ENCODE results near the gene TMBIM1. TPM values are rescaled to one million over a fixed set of nuclear protein-coding genes. Genes with fewer than 3 reads are reported as not detected.
A peak's percentile ranks its signal among the peaks of the same experiment; 100 is the strongest.

Gene TMBIM1
- total RNA-seq, 4 donors from 2014 or later, result 131 to 238 (median 197) TPM

DNA sequence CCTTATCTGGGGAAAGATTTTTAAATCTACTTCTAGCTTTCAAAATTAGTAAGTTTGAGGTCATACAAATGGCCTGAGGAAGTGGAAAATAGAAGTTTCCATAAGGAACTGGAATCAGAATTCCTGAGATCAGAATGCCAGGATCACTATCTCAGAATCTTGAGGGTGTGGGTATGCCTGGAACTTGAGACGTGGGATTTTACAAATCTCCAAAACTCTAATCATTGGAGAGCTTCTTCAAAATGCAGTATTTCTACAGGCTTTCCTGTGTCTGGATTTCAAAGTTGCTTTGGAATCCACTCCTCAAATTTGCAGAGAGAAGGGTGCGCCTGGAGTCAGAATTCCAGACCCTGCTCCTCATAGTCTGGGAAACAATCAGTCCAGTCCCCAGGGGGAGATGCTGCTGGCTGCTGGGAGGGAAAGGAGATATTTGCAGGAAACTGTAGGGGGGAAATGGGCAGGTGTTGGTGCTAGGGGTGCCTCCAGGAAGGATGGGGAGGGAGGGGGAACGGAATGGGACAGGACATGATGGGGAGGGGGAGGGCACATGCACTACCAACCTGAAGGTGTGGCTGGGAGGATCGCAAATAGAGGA, 33.4 kb upstream of the TMBIM1 start:
- H3K27ac ChIP-seq (replicated peaks in 1 of 4), result no peak overlapping the region

DNA sequence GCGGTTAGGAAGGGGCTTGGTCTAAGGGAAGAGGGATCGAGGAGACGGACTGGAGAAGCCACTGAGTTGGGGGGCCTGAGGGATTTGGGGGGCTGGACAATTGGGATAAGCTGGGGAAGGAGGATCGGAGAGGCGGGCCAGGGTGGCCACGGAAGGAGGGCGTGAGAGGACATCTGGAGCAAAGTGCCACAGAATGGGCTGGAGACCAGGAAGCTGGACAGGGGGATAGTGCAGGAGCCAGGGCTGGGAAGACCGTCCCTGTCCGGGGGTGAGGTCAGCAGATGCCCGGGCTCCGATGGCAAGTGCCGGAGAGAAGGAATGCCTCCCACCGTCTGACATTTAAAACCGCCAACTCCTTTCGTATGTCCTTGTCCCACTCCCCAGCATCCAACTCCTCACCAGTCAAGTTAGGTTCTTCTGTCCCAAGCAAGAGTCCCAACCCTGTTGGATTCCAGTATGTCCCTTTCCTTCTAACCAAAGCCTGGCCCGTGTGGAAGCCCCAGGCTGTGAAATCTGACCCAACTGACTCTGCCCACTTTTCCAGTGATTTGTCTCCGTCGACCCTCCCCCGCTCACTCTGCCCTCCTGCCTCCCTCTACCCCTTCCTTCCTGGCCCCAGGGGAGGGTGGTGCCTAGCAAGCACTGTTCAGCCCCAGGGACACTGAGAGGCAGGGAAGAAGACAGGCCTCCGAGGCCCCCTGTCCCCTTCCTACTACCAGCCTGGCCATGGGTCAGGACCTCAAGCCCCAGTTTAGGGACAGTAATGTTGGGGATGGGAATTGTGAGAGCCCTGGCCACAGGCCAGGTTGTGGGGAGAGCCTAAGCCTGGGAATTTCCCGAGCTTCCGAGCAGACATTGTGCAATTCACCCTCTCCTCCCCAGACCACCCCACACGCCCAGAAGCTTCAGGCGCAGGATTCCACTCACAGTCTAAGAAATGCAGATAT, 31.5 kb upstream of the TMBIM1 start:
- peak; percentile 91 for DNase-seq (ENCODE audit: extremely low spot score)
- peak overlapping the region; percentile 67 to 83 (median 76) for H3K27ac ChIP-seq (replicated peaks in 1 of 4)

More for the DNA sequence above, 33.4 kb upstream of the TMBIM1 start:
- Histone ChIP-seq H3K9me3 (no peaks in the 10 kb centered on the region), H3K4me3 (no peak overlapping the region), H3K27me3 (no peaks in the 10 kb centered on the region), H3K36me3 (no peaks in the 10 kb centered on the region), H3K4me1 (peaks cover 17 to 31% (median 26%) of the 10 kb centered on the region in 4 donors)
- no peak for TF ChIP-seq POLR2AphosphoS5 (IDR thresholded peaks at IDR 0.05)
- no peak for TF ChIP-seq EP300 (IDR thresholded peaks at IDR 0.05)
- no peak for TF ChIP-seq CTCF (IDR thresholded peaks at IDR 0.05)
- TF ChIP-seq POLR2A (IDR thresholded peaks at IDR 0.05; ENCODE audit: low read depth), result no peak
- intact Hi-C loops (cut with DNase I), result no loop called here
- no peak for DNase-seq (ENCODE audit: extremely low spot score)
- 80% methylated on average over 4 of the region's 4 CpGs for WGBS

DNA sequence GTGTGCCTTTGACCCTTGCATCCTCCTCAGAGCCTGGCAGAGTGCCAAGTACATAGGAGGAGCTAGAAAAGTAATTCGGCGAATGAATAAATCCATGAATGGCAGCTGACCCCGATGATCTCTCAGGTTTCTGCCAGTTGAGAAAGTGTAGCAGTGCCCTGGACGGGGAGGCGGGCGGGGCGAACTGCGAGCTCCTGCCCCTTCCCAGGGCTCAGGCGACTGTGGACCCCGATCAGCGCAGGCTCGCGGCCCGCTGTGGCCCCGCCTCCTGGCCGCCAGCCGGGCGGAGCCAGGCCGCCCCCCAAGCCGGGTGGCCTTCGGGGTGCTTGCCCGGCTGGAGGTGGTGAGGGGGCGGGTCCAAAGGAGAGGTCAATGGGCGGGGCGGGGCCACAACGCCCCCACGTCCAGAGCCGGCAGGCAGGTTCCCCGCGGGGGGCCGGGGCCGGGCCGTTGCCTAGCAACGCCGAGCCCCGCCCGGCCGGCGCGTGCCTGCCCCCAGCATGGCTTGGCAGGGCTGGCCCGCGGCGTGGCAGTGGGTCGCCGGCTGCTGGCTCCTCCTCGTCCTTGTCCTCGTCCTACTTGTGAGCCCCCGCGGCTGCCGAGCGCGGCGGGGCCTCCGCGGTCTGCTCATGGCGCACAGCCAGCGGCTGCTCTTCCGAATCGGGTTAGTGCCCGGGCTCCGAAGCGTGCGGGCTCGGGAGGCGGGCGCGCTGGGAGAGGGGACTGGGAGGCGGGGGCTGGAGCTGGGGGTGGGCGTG, 30.6 kb upstream of the TMBIM1 start:
- Histone ChIP-seq H3K27ac (replicated peaks in 1 of 4) (peak overlapping the region; percentile 67 to 83 (median 76)), H3K4me3 (peak overlapping the region; percentile 79 to 94 (median 82)), H3K36me3 (no peaks in the 10 kb centered on the region), H3K27me3 (no peaks in the 10 kb centered on the region), H3K4me1 (peaks cover 17 to 31% (median 26%) of the 10 kb centered on the region in 4 donors), H3K9me3 (no peaks in the 10 kb centered on the region)
- no peak for DNase-seq (ENCODE audit: extremely low spot score)
- TF ChIP-seq CTCF (IDR thresholded peaks at IDR 0.05) (no peak), POLR2AphosphoS5 (IDR thresholded peaks at IDR 0.05) (no peak), EP300 (IDR thresholded peaks at IDR 0.05) (no peak), POLR2A (IDR thresholded peaks at IDR 0.05; ENCODE audit: low read depth) (no peak)
- under 1% methylated on average over 24 of the region's 69 CpGs for WGBS
- intact Hi-C loops (cut with DNase I), result loop anchor here (5.0 kb wide), 1 partner anchor 39 kb away; no protein-coding TSS in a partner anchor

More for the DNA sequence above, 31.5 kb upstream of the TMBIM1 start:
- intact Hi-C loops (cut with DNase I), result loop anchor here (5.0 kb wide), 1 partner anchor 39 kb away; no protein-coding TSS in a partner anchor
- no peaks in the 10 kb centered on the region for H3K9me3 ChIP-seq
- H3K36me3 ChIP-seq, result no peaks in the 10 kb centered on the region
- no peaks in the 10 kb centered on the region for H3K27me3 ChIP-seq
- peaks cover 17 to 31% (median 26%) of the 10 kb centered on the region in 4 donors for H3K4me1 ChIP-seq
- 17% methylated on average over 20 of the region's 24 CpGs for WGBS
- H3K4me3 ChIP-seq, result peak overlapping the region; percentile 79 to 94 (median 82)
- TF ChIP-seq CTCF (IDR thresholded peaks at IDR 0.05), result no peak
- TF ChIP-seq POLR2AphosphoS5 (IDR thresholded peaks at IDR 0.05), result no peak
- TF ChIP-seq POLR2A (IDR thresholded peaks at IDR 0.05; ENCODE audit: low read depth), result no peak

DNA sequence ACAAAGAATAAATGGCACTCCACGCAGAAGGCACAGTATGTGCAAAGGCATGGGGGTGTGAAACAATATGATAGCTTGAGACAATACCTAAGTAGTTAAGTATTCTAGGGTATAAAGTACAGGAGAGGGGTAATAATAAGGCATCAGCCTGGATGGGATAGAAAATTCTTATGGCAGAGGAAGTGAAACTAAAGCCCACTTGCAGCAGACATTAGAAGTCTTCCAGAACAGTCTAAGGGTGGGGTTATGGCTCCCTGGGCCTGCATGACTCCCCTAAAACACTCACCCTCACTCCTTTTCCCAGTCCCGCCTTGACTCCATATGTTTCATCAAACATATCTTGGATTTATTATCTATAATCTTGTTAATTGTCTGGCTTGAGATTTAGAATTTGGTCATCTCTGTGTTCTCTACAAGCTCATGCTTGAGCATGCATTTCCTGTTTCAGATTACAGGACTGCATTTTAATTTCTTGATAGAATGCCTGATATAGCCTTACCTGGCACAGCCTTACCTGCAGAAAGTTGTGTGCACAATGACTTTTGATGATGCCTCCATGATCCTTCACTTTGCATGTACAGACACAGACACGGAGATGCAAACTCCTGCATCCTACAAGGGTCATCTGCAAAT, 28.5 kb upstream of the TMBIM1 start:
- TF ChIP-seq EP300 (IDR thresholded peaks at IDR 0.05), result no peak
- no peak for TF ChIP-seq POLR2AphosphoS5 (IDR thresholded peaks at IDR 0.05)
- no peak for TF ChIP-seq POLR2A (IDR thresholded peaks at IDR 0.05; ENCODE audit: low read depth)
- TF ChIP-seq CTCF (IDR thresholded peaks at IDR 0.05), result no peak
- 94% methylated on average over 3 of the region's 3 CpGs for WGBS
- no peaks in the 10 kb centered on the region for H3K36me3 ChIP-seq
- H3K27me3 ChIP-seq, result no peaks in the 10 kb centered on the region
- H3K4me3 ChIP-seq, result no peak overlapping the region
- H3K27ac ChIP-seq (replicated peaks in 1 of 4), result no peak overlapping the region
- no peak for DNase-seq (ENCODE audit: extremely low spot score)
- intact Hi-C loops (cut with DNase I), result loop anchor here (5.0 kb wide), 1 partner anchor 41 kb away; no protein-coding TSS in a partner anchor
- peaks cover 17 to 29% (median 26%) of the 10 kb centered on the region in 4 donors for H3K4me1 ChIP-seq
- H3K9me3 ChIP-seq, result no peaks in the 10 kb centered on the region

All from esophagus muscularis mucosa (tissue), 4 donors.